HL-60 (cell line): ENCODE data around the gene RIF1.

Experiments
- GABPA ChIP-seq: IDR thresholded peaks from 2 replicates; pipeline ENCODE4 v1.6.1; 2012; ENCODE audit warnings: low read depth
- POLR2AphosphoS5 ChIP-seq: IDR thresholded peaks from 2 replicates; pipeline ENCODE4 v1.6.1; 2012; ENCODE audit warnings: low read depth
- TF ChIP-seq, protein P1 (sequence below): IDR thresholded peaks from one replicate; pipeline ENCODE4 v1.5.1; 2011; ENCODE audit warnings: low read length, control low read depth, inconsistent platforms; ENCODE audit not compliant: insufficient read depth
- TF ChIP-seq, protein P2 (sequence below): IDR thresholded peaks from 2 replicates; pipeline ENCODE4 v1.6.1; 2012; ENCODE audit warnings: low read depth; ENCODE audit not compliant: insufficient replicate concordance

DNA sequence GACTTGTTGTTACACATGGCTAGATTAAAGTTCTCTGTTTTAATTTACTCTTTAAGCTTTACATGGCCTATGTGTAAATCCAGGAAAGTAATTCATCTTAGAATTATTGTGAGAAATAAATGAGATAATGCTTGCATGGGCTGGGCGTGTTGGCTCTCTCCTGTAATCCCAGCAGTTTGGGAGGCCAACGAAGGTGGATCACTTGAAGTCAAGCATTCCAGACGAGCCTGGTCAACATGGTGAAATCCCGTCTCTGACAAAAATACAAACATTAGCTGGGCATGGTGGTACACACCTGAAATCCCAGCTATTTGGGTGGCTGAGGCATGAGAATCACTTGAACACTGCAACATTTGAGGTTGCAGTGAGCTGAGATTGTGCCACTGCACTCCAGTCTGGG, 4.3 kb upstream of the RIF1 start:
- TF ChIP-seq, protein P1, sequence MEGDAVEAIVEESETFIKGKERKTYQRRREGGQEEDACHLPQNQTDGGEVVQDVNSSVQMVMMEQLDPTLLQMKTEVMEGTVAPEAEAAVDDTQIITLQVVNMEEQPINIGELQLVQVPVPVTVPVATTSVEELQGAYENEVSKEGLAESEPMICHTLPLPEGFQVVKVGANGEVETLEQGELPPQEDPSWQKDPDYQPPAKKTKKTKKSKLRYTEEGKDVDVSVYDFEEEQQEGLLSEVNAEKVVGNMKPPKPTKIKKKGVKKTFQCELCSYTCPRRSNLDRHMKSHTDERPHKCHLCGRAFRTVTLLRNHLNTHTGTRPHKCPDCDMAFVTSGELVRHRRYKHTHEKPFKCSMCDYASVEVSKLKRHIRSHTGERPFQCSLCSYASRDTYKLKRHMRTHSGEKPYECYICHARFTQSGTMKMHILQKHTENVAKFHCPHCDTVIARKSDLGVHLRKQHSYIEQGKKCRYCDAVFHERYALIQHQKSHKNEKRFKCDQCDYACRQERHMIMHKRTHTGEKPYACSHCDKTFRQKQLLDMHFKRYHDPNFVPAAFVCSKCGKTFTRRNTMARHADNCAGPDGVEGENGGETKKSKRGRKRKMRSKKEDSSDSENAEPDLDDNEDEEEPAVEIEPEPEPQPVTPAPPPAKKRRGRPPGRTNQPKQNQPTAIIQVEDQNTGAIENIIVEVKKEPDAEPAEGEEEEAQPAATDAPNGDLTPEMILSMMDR = no peak
- no peak for TF ChIP-seq GABPA
- no peak for TF ChIP-seq POLR2AphosphoS5
- TF ChIP-seq, protein P2, sequence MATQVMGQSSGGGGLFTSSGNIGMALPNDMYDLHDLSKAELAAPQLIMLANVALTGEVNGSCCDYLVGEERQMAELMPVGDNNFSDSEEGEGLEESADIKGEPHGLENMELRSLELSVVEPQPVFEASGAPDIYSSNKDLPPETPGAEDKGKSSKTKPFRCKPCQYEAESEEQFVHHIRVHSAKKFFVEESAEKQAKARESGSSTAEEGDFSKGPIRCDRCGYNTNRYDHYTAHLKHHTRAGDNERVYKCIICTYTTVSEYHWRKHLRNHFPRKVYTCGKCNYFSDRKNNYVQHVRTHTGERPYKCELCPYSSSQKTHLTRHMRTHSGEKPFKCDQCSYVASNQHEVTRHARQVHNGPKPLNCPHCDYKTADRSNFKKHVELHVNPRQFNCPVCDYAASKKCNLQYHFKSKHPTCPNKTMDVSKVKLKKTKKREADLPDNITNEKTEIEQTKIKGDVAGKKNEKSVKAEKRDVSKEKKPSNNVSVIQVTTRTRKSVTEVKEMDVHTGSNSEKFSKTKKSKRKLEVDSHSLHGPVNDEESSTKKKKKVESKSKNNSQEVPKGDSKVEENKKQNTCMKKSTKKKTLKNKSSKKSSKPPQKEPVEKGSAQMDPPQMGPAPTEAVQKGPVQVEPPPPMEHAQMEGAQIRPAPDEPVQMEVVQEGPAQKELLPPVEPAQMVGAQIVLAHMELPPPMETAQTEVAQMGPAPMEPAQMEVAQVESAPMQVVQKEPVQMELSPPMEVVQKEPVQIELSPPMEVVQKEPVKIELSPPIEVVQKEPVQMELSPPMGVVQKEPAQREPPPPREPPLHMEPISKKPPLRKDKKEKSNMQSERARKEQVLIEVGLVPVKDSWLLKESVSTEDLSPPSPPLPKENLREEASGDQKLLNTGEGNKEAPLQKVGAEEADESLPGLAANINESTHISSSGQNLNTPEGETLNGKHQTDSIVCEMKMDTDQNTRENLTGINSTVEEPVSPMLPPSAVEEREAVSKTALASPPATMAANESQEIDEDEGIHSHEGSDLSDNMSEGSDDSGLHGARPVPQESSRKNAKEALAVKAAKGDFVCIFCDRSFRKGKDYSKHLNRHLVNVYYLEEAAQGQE = no peak
